Endodermal cell (in vitro differentiated cells): ENCODE measurements around the gene MRTFB. TPM values are rescaled to one million over a fixed set of nuclear protein-coding genes. Genes with fewer than 3 reads are reported as not detected.

Source experiments
- DNase-seq: peaks from one replicate; pipeline ENCODE4 v3.0.0-alpha.2; 2017
- H3K27ac ChIP-seq: 2 replicates; pipeline ENCODE4 v1.5.1; 2013; ENCODE audit warnings: mild to moderate bottlenecking, low read depth, low read length, moderate library complexity
- H3K27me3 ChIP-seq: 2 replicates; pipeline ENCODE4 v1.6.1; 2013; ENCODE audit warnings: mild to moderate bottlenecking, low read length, moderate library complexity; ENCODE audit not compliant: insufficient read depth, control insufficient read depth, poor library complexity, severe bottlenecking
- H3K36me3 ChIP-seq: 2 replicates; pipeline ENCODE4 v1.7.0; 2013; ENCODE audit warnings: mild to moderate bottlenecking, low read length, moderate library complexity; ENCODE audit not compliant: control insufficient read depth, insufficient read depth
- H3K4me1 ChIP-seq: one replicate; pipeline ENCODE4 v1.7.0; 2013; ENCODE audit warnings: low read length; ENCODE audit not compliant: control insufficient read depth, insufficient read depth
- H3K4me3 ChIP-seq: 2 replicates; pipeline ENCODE4 v1.5.1; 2013; ENCODE audit warnings: mild to moderate bottlenecking, low read length, moderate library complexity
- H3K9ac ChIP-seq: 2 replicates; pipeline ENCODE4 v1.6.1; 2013; ENCODE audit warnings: mild to moderate bottlenecking, low read length, moderate library complexity; ENCODE audit not compliant: poor library complexity, severe bottlenecking; ENCODE audit errors: extremely low read depth
- H3K9me3 ChIP-seq: 2 replicates; pipeline ENCODE4 v1.6.1; 2013; ENCODE audit warnings: mild to moderate bottlenecking, low read length, moderate library complexity; ENCODE audit not compliant: control insufficient read depth
- H3K27ac Mint-ChIP-seq: 2 replicates; pipeline ENCODE4 v1.8.0; 2020; ENCODE audit warnings: mixed read lengths
- H3K27me3 Mint-ChIP-seq: 2 replicates; pipeline ENCODE4 v1.8.0; 2021; ENCODE audit warnings: mild to moderate bottlenecking, mixed read lengths; ENCODE audit not compliant: insufficient read depth
- H3K36me3 Mint-ChIP-seq: 2 replicates; pipeline ENCODE4 v1.8.0; 2020; ENCODE audit warnings: low read depth, mixed read lengths
- H3K4me1 Mint-ChIP-seq: 2 replicates; pipeline ENCODE4 v1.8.0; 2020; ENCODE audit warnings: mixed read lengths
- H3K4me3 Mint-ChIP-seq: 2 replicates; pipeline ENCODE4 v1.8.0; 2020; ENCODE audit warnings: mild to moderate bottlenecking, moderate library complexity, mixed read lengths
- H3K9me3 Mint-ChIP-seq: 2 replicates; pipeline ENCODE4 v1.8.0; 2020; ENCODE audit warnings: mild to moderate bottlenecking, mixed read lengths
- CTCF ChIP-seq: fragments of 200-600 bp; sonication (generic); conservative IDR thresholded peaks from 2 replicates; pipeline ENCODE4 v1.5.0; 2021; ENCODE audit warnings: antibody characterized with exemption, mild to moderate bottlenecking
- WGBS, 2 experiments: methylation state at CpG; one replicate each; pipeline versions ENCODE4 v1.1.5 to v1.1.7; 2013; ENCODE audit warnings: missing lambda C conversion rate in 2 of 2, mixed read lengths in 1 of 2; ENCODE audit not compliant: insufficient coverage in 1 of 2, insufficient read length in 1 of 2; 5-methylcytosine and 5-hydroxymethylcytosine counted together
- total RNA-seq, 2 donors: library from RNA; stranded (reverse); fragmentation: NEBNext Ultra II Directional in 1 of 2; extraction: Animal tissue kit (Norgen Biotek cat#: 25700) in 1 of 2; gene quantifications; 2 replicates in 1 of 2; 3 replicates in 1 of 2; pipeline ENCODE4 v1.2.1, GENCODE V29; 2021

Gene MRTFB
- total RNA-seq, 2 donors from 2014 or later = 49.4 to 58.6 TPM

DNA sequence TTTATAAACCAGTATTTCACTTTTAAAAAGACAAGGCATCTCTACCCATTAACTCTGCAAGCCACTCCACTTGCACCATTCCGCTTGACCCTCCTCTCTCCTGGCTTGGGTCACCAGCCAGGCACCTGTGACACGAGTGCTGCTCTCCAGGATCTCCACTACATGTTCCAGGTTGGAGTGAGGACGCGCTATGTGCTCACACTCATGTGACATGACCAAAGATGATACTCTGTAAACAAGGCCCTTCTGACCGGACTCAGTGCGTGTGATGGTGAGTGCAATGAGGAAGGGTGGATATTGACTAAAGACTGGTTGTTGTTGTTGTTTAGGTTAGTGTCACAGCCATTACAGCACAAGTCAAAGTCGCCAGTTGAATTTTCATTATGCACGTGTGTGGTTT is 192.7 kb downstream of the MRTFB start:
- Histone ChIP-seq H3K27ac (no peak overlapping the region), H3K4me1 (no peaks in the 10 kb centered on the region), H3K9me3 (no peaks in the 10 kb centered on the region), H3K9ac (no peak overlapping the region), H3K4me3 (no peak overlapping the region), H3K36me3 (peaks cover 75% of the 10 kb centered on the region), H3K27me3 (no peaks in the 10 kb centered on the region)
- no peaks in the 10 kb centered on the region for H3K9me3 Mint-ChIP-seq
- no peaks in the 10 kb centered on the region for H3K27me3 Mint-ChIP-seq
- peaks cover 82% of the 10 kb centered on the region for H3K36me3 Mint-ChIP-seq
- no peaks in the 10 kb centered on the region for H3K4me1 Mint-ChIP-seq
- H3K27ac Mint-ChIP-seq = no peak overlapping the region
- TF ChIP-seq CTCF = no peak
- 95 to 98% methylated on average over 5 to 7 of the region's 8 CpGs for WGBS, 2 experiments
- no peak overlapping the region for H3K4me3 Mint-ChIP-seq
- DNase-seq = no peak

- H3K27me3 ChIP-seq = no peaks in the 10 kb centered on the region
- no peaks in the 10 kb centered on the region for H3K4me1 ChIP-seq
- no peak overlapping the region for H3K27ac Mint-ChIP-seq
- H3K4me3 Mint-ChIP-seq = no peak overlapping the region
- peaks cover 82% of the 10 kb centered on the region for H3K36me3 Mint-ChIP-seq
- H3K27me3 Mint-ChIP-seq = no peaks in the 10 kb centered on the region
- peaks cover 6% of the 10 kb centered on the region for H3K9me3 ChIP-seq
- DNase-seq = no peak
- H3K27ac ChIP-seq = no peak overlapping the region
- no peak for TF ChIP-seq CTCF
- peaks cover 80% of the 10 kb centered on the region for H3K36me3 ChIP-seq
- no peaks in the 10 kb centered on the region for H3K4me1 Mint-ChIP-seq
- WGBS, 2 experiments = 81 to 98% methylated on average over 2 to 3 of the region's 3 CpGs
- no peak overlapping the region for H3K4me3 ChIP-seq
- H3K9ac ChIP-seq = no peak overlapping the region
- peaks cover 2% of the 10 kb centered on the region for H3K9me3 Mint-ChIP-seq
These were observed 193.3 kb downstream of the MRTFB start for GRCh38 chr16:14264327-14264943.

GRCh38 chr16:14268073-14268472 is 197.0 kb downstream of the MRTFB start:
- 95% methylated on average over 6 to 7 of the region's 7 CpGs for WGBS, 2 experiments
- H3K36me3 ChIP-seq = peaks cover 51% of the 10 kb centered on the region

More at GRCh38 chr16:14268073-14268472, 197.0 kb downstream of the MRTFB start:
- Histone ChIP-seq H3K9ac (no peak overlapping the region), H3K27me3 (no peaks in the 10 kb centered on the region), H3K4me1 (no peaks in the 10 kb centered on the region), H3K27ac (no peak overlapping the region), H3K9me3 (peaks cover 23% of the 10 kb centered on the region), H3K4me3 (no peak overlapping the region)
- H3K27ac Mint-ChIP-seq = no peak overlapping the region
- H3K36me3 Mint-ChIP-seq = peaks cover 71% of the 10 kb centered on the region
- peaks cover 26% of the 10 kb centered on the region for H3K9me3 Mint-ChIP-seq
- H3K4me1 Mint-ChIP-seq = no peaks in the 10 kb centered on the region
- TF ChIP-seq CTCF = no peak
- H3K27me3 Mint-ChIP-seq = no peaks in the 10 kb centered on the region
- no peak for DNase-seq
- no peak overlapping the region for H3K4me3 Mint-ChIP-seq
